ES-I3 (cell line): ENCODE results near the gene PGLYRP4.

Experiments used
- H3K36me3 ChIP-seq: 2 replicates; pipeline ENCODE4 v1.6.1; 2013; ENCODE audit warnings: mild to moderate bottlenecking, low read length, control low read depth, moderate library complexity; ENCODE audit not compliant: insufficient read depth
- H3K4me1 ChIP-seq: 2 replicates; pipeline ENCODE4 v1.6.1; 2013; ENCODE audit warnings: mild to moderate bottlenecking, control low read depth, low read length; ENCODE audit not compliant: insufficient read depth
- H3K9ac ChIP-seq: 2 replicates; pipeline ENCODE4 v1.6.1; 2013; ENCODE audit warnings: low read depth, mild to moderate bottlenecking, low read length, moderate library complexity
- H3K9me3 ChIP-seq: 2 replicates; pipeline ENCODE4 v1.6.1; 2013; ENCODE audit warnings: mild to moderate bottlenecking, low read length, moderate library complexity; ENCODE audit not compliant: control insufficient read depth, insufficient read depth

PGLYRP4 gene

GRCh38 chr1:153387785-153388184 lies 39.1 kb upstream of the PGLYRP4 start:
- H3K9ac ChIP-seq = no peak overlapping the region

GRCh38 chr1:153387001-153387400 lies 38.4 kb upstream of the PGLYRP4 start:
- Histone ChIP-seq H3K4me1 (no peaks in the 10 kb centered on the region), H3K9ac (no peak overlapping the region), H3K9me3 (no peaks in the 10 kb centered on the region), H3K36me3 (no peaks in the 10 kb centered on the region)

More at GRCh38 chr1:153387785-153388184, 39.1 kb upstream of the PGLYRP4 start:
- no peaks in the 10 kb centered on the region for H3K4me1 ChIP-seq
- H3K9me3 ChIP-seq = no peaks in the 10 kb centered on the region
- no peaks in the 10 kb centered on the region for H3K36me3 ChIP-seq

- no peaks in the 10 kb centered on the region for H3K36me3 ChIP-seq
- H3K9me3 ChIP-seq = no peaks in the 10 kb centered on the region
- no peaks in the 10 kb centered on the region for H3K4me1 ChIP-seq
- H3K9ac ChIP-seq = no peak overlapping the region
These were observed 37.9 kb upstream of the PGLYRP4 start for GRCh38 chr1:153386500-153386901.

- Histone ChIP-seq H3K4me1 (no peaks in the 10 kb centered on the region), H3K9ac (no peak overlapping the region), H3K36me3 (no peaks in the 10 kb centered on the region), H3K9me3 (no peaks in the 10 kb centered on the region)
These were observed 36.4 kb upstream of the PGLYRP4 start for GRCh38 chr1:153384958-153385580.

- no peak overlapping the region for H3K9ac ChIP-seq
- H3K9me3 ChIP-seq = no peaks in the 10 kb centered on the region
- H3K4me1 ChIP-seq = no peaks in the 10 kb centered on the region
- H3K36me3 ChIP-seq = no peaks in the 10 kb centered on the region
These were observed 32.1 kb upstream of the PGLYRP4 start for GRCh38 chr1:153380711-153381110.

- Histone ChIP-seq H3K9ac (no peak overlapping the region), H3K4me1 (no peaks in the 10 kb centered on the region), H3K9me3 (no peaks in the 10 kb centered on the region), H3K36me3 (no peaks in the 10 kb centered on the region)
These were observed 30.9 kb upstream of the PGLYRP4 start for GRCh38 chr1:153379591-153379990.

GRCh38 chr1:153375511-153375910 lies 26.9 kb upstream of the PGLYRP4 start, which contains the start of gene S100A12:
S100A12 (minus strand) TSS chr1:153375621; CDS start chr1:153374592, 1,029 bp downstream.
- Histone ChIP-seq H3K9ac (no peak within 1 kb of the TSS), H3K4me1 (no peaks in the 10 kb centered on the region), H3K9me3 (no peaks in the 10 kb centered on the region), H3K36me3 (no peaks in the 10 kb centered on the region)

- H3K9me3 ChIP-seq = no peaks in the 10 kb centered on the region
- H3K4me1 ChIP-seq = no peaks in the 10 kb centered on the region
- no peak overlapping the region for H3K9ac ChIP-seq
- no peaks in the 10 kb centered on the region for H3K36me3 ChIP-seq
These were observed 25.4 kb upstream of the PGLYRP4 start for GRCh38 chr1:153374071-153374470.

- H3K9ac ChIP-seq = no peak overlapping the region
- H3K9me3 ChIP-seq = no peaks in the 10 kb centered on the region
These were observed 23.9 kb upstream of the PGLYRP4 start for GRCh38 chr1:153372571-153372970.

GRCh38 chr1:153371231-153371630 lies 22.6 kb upstream of the PGLYRP4 start:
- Histone ChIP-seq H3K9me3 (no peaks in the 10 kb centered on the region), H3K36me3 (no peaks in the 10 kb centered on the region), H3K9ac (no peak overlapping the region), H3K4me1 (no peaks in the 10 kb centered on the region)

More at GRCh38 chr1:153372571-153372970, 23.9 kb upstream of the PGLYRP4 start:
- H3K36me3 ChIP-seq = no peaks in the 10 kb centered on the region
- no peaks in the 10 kb centered on the region for H3K4me1 ChIP-seq

- H3K9ac ChIP-seq = no peak overlapping the region
- no peaks in the 10 kb centered on the region for H3K36me3 ChIP-seq
- no peaks in the 10 kb centered on the region for H3K9me3 ChIP-seq
- H3K4me1 ChIP-seq = no peaks in the 10 kb centered on the region
These were observed 21.5 kb upstream of the PGLYRP4 start for GRCh38 chr1:153370146-153370545.

- Histone ChIP-seq H3K9me3 (no peaks in the 10 kb centered on the region), H3K36me3 (no peaks in the 10 kb centered on the region), H3K4me1 (no peaks in the 10 kb centered on the region), H3K9ac (no peak overlapping the region)
These were observed 19.9 kb upstream of the PGLYRP4 start for GRCh38 chr1:153368495-153368894.

GRCh38 chr1:153367090-153367489 lies 18.4 kb upstream of the PGLYRP4 start:
- no peaks in the 10 kb centered on the region for H3K9me3 ChIP-seq
- no peaks in the 10 kb centered on the region for H3K4me1 ChIP-seq
- H3K36me3 ChIP-seq = no peaks in the 10 kb centered on the region
- H3K9ac ChIP-seq = no peak overlapping the region

GRCh38 chr1:153366261-153366660 lies 17.6 kb upstream of the PGLYRP4 start:
- Histone ChIP-seq H3K4me1 (no peaks in the 10 kb centered on the region), H3K9me3 (no peaks in the 10 kb centered on the region), H3K36me3 (no peaks in the 10 kb centered on the region), H3K9ac (no peak overlapping the region)

- H3K9ac ChIP-seq = no peak overlapping the region
- H3K4me1 ChIP-seq = no peaks in the 10 kb centered on the region
- no peaks in the 10 kb centered on the region for H3K9me3 ChIP-seq
- no peaks in the 10 kb centered on the region for H3K36me3 ChIP-seq
These were observed 17.1 kb upstream of the PGLYRP4 start for GRCh38 chr1:153365696-153366095.
